Amniotic epithelial cell (primary cell): ENCODE measurements around the gene TMEM259.

Experiments
- DNase-seq: peaks from one replicate; pipeline ENCODE4 v3.0.0-alpha.2; 2010; ENCODE audit warnings: low read depth

TMEM259 gene

DNA sequence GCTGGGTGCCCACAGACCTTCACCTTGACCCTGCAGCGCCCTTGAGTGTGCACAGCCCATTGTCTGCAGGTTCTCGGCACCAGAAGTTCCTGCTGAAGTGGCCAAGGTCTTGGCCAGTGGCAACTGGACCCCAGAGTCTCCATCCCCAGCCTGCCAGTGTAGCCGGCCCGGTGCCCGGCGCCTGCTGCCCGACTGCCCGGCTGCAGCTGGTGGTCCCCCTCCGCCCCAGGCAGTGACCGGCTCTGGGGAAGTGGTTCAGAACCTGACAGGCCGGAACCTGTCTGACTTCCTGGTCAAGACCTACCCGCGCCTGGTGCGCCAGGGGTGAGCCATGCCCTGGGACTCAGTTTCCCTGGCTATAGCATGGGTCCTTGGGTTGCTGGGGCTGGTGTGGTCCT, 34.1 kb upstream of the TMEM259 start:
- DNase-seq, result no peak

DNA sequence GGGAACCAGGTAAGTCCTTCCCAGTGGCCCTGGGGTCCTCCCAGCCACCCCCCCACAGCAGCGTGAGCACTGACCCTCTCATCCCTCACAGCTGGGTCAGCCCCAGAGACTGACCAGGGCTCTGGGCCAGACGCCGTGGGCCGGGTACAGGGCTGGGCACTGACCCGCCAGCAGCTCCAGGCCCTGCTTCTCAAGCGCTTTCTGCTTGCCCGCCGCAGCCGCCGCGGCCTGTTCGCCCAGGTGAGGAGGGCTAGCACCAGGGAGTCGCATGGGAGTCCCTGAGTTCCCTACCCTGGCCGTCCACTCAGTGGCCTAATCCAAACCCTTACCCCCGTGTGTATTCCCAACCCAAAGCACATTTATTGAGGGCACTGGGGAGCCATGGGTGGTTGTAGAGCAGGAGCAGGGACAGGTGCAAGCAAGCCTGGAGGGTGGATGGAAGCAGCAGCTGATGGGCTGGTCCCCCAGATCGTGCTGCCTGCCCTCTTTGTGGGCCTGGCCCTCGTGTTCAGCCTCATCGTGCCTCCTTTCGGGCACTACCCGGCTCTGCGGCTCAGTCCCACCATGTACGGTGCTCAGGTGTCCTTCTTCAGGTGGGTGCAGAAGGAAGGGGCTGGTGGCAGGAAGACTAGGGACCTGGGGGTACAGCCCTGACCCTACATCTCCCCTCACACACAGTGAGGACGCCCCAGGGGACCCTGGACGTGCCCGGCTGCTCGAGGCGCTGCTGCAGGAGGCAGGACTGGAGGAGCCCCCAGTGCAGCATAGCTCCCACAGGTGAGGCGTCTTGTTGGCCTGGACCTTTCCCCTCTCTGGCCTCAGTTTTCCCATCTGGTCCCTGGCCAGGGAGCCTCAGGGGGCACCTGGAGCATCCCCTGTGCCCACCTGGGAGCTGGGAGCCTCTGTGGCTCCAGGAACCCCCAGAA, 33.4 kb upstream of the TMEM259 start:
- no peak for DNase-seq

DNA sequence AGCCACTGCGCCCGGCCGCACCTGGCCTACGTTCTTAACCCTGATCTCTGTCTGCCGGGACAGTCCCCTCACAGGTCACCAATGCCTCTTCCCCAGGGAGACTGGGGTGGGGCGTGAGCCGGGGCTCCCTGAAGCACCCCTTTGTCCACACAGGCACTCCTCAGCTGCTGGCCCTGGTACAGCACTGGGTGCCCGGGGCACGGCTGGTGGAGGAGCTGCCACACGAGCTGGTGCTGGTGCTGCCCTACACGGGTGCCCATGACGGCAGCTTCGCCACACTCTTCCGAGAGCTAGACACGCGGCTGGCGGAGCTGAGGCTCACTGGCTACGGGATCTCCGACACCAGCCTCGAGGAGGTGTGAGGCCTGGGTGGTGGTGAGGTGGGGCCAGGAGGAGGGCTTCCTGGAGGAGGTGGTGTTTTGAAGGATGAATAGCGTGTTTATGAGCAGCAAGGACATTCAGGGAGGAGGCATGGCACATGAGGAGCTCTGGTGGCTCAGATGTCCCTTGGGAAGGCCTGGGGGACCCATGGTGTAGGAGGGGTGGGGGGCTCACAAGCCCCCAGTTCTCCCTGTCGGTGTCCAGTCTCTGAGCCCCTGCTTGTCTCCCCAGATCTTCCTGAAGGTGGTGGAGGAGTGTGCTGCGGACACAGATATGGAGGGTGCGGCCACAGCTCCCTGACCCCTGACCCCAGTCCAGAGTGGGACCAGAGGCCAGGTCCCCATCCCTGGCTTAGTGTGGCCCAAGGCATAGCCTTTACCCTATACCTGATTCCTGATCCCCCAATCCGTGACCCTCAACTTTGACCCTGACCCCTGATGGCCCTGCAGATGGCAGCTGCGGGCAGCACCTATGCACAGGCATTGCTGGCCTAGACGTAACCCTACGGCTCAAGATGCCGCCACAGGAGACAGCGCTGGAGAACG, 32.5 kb upstream of the TMEM259 start:
- no peak for DNase-seq

DNA sequence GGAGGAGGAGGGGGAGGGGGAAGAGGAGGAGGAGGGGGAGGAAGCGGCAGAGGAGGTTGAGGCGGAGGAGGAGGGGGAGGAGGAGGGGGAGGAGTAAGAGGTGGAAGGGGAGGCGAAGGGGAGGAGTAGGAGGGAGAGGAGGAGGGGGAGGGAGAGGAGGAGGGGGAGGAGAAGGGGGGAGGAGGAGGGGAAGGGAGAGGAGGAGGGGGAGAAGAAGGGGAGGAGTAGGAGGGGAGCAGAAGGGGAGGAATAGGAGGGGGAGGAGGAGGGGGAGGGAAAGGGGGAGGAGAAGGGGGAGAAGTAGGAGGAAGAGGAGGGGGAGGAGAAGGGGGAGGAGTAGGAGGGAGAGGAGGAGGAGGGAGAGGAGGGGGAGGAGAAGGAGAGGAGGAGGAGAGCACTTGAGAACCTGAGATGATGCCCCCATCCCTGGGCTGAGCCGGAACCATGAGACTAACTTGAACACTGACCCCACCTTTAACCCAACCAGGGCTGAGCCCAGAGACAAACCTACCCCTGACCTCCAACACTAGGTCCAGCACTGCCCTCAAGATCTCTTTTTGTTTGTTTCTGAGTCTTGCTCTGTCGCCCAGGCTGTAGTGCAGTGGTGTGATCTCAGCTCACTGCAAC, 31.5 kb upstream of the TMEM259 start:
- no peak for DNase-seq

DNA sequence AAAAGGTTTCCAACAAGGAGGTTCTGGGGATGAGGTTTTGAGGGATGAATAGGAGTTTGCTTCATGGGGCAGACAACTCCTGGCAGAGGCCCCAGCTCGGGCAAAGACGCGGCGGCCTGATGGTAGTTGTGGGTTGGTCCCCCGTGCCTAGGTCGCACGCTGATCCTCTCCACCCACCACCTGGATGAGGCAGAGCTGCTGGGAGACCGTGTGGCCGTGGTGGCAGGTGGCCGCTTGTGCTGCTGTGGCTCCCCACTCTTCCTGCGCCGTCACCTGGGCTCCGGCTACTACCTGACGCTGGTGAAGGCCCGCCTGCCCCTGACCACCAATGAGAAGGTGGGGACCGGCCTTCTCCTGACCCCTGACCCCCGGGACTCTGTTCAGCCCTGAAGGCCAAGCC, 30.9 kb upstream of the TMEM259 start:
- DNase-seq, result no peak

DNA sequence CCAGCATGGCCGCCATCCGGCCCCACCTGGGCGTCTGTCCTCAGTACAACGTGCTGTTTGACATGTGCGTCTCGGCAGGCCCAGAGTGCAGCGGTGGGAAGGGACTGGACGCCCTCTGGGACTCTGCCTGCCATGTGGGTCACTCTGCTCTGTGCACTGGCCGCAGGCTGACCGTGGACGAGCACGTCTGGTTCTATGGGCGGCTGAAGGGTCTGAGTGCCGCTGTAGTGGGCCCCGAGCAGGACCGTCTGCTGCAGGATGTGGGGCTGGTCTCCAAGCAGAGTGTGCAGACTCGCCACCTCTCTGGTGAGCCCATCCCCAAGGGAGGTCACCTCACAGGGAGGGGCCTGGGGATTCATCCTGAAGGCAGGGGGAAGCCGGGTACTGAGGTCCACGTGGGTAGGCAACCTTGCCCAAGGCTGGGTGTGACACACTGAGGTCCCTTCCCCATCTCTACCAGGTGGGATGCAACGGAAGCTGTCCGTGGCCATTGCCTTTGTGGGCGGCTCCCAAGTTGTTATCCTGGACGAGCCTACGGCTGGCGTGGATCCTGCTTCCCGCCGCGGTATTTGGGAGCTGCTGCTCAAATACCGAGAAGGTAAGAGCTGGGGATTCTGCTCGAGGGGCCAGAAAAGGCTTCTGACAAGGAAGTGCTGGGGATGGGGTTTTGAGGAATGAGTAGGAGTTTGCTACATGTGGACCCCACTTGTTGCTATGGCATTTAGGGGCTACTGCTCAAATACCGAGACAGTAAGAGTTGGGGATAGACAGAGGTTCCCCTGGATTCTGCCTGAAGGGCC, 30.3 kb upstream of the TMEM259 start:
- no peak for DNase-seq

DNA sequence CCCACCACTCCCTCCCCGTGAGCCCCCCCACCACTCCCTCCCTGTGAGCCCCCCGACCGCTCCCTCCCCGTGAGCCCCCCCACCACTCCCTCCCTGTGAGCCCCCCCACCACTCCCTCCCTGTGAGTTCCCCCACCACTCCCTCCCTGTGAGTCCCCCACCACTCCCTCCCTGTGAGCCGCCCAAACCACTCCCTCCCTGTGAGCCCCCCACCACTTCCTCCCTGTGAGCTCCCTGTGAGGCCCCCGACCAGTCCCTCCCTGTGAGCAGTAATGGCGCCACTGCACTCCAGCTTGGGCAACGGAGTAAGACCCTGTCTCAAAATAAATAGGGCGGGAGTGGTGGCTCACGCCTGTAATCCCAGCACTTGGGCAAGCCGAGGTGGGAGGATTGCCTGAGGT, 28.9 kb upstream of the TMEM259 start:
- no peak for DNase-seq

DNA sequence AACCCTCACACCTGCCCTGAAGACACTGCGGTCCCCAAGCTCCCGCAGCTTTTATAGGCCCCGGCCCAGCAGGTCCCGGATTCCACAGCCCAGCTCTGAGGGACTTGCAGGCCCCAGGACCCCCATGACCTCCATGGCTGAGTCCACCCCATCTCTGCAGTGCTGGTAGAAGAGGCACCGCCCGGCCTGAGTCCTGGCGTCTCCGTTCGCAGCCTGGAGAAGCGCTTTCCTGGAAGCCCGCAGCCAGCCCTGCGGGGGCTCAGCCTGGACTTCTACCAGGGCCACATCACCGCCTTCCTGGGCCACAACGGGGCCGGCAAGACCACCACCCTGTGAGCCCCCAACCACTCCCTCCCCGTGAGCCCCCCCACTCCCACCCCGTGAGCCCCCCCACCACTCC, 28.2 kb upstream of the TMEM259 start:
- DNase-seq, result no peak

DNA sequence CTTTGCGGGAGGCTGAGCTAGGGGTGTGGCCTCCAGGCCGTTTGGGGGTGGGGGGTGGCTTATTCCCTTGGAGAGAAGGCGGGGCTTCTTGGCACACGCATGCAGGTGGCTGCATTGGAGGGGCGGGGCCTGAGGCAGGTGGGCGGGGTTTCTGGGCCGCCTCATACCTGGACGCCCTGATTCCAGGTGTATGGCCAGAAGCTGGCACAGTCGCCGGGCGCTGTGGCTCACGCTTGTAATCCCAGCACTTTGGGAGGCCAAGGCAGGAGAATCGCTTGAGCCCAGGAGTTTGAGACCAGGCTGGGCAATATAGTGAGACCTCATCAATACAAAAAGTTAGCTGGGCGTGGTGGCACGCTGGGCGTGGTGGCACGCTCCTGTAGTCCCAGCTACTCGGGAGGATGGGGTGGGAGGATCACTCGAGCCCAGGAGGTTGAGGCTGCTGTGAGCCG, 26.8 kb upstream of the TMEM259 start:
- DNase-seq, result no peak

DNA sequence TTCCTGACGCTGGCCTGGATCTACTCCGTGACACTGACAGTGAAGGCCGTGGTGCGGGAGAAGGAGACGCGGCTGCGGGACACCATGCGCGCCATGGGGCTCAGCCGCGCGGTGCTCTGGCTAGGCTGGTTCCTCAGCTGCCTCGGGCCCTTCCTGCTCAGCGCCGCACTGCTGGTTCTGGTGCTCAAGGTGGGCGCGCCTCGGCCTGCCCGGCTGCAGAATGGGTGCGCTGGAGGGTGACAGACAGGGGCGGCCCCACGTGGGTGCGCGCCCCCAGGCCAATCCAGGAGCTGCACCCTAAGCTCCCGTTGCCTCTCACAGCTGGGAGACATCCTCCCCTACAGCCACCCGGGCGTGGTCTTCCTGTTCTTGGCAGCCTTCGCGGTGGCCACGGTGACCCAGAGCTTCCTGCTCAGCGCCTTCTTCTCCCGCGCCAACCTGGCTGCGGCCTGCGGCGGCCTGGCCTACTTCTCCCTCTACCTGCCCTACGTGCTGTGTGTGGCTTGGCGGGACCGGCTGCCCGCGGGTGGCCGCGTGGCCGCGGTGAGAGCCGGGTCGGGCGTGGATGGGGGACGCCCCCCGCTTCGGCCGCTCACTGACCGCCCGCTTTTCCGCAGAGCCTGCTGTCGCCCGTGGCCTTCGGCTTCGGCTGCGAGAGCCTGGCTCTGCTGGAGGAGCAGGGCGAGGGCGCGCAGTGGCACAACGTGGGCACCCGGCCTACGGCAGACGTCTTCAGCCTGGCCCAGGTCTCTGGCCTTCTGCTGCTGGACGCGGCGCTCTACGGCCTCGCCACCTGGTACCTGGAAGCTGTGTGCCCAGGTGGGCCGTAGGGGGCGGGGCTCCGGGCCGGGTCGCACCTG, 26.1 kb upstream of the TMEM259 start:
- no peak for DNase-seq

DNA sequence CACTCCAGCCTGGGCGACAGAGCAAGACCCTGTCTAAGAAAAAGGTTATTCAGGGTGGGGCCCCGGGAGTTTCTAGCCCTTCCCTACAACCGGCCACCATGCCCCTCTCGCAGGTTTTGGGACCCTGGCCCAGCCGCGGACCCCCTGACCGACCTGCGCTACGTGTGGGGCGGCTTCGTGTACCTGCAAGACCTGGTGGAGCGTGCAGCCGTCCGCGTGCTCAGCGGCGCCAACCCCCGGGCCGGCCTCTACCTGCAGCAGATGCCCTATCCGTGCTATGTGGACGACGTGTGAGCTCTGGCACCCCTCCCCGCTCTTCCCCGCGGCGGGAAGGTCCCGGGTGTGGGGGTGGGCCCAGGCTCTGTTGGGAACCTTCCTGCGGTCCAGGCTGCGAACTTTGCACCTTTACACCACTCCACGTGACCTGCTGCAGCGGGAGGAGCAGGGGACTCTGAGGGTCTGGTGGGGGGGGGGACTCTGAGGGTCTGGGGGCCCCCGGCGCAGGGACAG, 25.2 kb upstream of the TMEM259 start:
- DNase-seq, result no peak

DNA sequence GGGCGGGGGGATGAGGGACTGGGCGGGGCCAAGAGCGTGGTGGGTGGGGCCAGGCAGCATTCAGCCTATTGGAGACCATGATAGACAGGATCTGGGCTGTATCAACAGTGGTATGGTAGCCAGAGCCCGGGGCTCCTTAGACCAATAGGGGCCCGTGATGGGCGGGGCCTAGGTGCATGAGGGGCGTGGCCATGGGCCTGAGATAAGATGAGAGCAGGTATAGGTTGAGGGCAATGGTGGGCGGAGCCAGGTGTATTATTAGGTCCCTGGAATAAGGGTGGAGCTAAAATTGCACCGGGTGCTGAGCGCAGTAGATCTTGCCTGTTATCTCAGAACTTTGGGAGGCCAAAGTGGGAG, 24.3 kb upstream of the TMEM259 start:
- no peak for DNase-seq

DNA sequence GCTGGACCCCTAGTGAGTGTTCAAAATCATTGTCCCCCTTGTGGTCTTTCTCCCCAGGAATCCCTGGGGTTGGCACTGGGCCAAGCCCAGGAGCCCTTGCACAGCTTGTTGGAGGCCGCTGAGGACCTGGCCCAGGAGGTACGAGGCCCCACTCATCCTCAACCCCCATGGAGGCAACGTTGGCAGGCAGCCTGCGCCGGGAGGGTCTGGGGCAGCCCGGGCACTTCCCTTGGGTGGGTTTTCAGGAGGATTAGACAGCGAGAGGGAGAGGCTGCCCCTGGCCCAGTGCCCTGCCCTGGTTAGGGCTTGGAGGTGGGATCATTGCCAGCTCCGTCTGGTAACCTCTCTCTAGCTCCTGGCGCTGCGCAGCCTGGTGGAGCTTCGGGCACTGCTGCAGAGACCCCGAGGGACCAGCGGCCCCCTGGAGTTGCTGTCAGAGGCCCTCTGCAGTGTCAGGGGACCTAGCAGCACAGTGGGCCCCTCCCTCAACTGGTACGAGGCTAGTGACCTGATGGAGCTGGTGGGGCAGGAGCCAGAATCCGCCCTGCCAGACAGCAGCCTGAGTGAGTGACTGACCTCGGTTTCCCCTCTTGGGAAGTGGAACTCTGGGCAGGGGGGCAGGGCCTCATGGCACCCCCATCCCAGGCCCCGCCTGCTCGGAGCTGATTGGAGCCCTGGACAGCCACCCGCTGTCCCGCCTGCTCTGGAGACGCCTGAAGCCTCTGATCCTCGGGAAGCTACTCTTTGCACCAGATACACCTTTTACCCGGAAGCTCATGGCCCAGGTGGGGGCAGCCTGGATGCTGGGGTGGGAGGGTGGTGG, 22.0 kb upstream of the TMEM259 start:
- no peak for DNase-seq

DNA sequence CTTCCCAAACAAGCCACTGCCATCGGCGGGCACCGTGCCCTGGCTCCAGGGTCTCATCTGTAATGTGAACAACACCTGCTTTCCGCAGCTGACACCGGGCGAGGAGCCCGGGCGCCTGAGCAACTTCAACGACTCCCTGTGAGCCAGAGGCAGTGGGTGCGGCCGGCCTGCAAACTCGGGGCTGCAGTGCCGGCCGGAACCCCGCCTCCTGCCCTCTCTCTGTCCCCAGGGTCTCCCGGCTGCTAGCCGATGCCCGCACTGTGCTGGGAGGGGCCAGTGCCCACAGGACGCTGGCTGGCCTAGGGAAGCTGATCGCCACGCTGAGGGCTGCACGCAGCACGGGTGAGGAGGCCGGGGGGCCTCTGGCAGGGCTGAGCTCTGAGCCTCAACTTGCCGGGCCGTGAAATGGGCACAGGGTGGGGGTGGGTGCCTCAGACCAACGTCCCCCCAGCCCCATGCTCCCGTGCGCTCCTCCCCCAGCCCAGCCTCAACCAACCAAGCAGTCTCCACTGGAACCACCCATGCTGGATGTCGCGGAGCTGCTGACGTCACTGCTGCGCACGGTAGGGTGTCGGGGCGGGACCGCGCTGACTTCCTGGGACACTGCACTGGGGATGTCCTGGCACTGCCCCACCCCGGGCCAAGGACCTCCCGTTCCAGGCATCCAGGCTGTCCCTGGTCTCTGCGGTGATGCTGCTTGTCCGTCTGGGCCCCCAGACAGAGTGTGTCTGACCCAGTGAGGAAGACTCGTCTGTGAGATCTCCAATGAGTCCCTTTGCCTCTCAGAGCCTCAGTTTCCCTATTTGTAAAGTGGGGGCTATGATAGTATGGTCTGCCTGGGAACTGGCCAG, 21.1 kb upstream of the TMEM259 start:
- DNase-seq, result no peak

DNA sequence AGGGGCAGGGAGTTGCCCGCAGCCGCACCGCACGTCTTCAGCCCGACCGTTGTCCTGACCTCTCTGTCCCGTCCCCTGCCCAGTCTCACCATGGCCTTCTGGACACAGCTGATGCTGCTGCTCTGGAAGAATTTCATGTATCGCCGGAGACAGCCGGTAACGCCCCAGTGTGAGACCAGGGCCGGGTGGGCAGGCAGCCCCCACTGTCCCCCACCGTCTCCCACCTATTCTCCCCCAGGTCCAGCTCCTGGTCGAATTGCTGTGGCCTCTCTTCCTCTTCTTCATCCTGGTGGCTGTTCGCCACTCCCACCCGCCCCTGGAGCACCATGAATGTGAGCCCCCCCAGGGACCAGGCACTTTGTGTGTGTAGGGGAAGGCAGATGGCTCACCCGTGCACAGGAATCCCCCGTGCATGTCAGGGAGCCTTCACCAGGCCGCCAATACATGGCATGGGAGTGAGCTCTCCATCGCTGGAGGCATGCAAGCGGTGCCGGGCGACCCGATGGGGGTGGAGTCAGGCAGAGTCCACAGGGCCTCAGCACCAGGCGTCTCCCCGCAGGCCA, 20.4 kb upstream of the TMEM259 start:
- no peak for DNase-seq

DNA sequence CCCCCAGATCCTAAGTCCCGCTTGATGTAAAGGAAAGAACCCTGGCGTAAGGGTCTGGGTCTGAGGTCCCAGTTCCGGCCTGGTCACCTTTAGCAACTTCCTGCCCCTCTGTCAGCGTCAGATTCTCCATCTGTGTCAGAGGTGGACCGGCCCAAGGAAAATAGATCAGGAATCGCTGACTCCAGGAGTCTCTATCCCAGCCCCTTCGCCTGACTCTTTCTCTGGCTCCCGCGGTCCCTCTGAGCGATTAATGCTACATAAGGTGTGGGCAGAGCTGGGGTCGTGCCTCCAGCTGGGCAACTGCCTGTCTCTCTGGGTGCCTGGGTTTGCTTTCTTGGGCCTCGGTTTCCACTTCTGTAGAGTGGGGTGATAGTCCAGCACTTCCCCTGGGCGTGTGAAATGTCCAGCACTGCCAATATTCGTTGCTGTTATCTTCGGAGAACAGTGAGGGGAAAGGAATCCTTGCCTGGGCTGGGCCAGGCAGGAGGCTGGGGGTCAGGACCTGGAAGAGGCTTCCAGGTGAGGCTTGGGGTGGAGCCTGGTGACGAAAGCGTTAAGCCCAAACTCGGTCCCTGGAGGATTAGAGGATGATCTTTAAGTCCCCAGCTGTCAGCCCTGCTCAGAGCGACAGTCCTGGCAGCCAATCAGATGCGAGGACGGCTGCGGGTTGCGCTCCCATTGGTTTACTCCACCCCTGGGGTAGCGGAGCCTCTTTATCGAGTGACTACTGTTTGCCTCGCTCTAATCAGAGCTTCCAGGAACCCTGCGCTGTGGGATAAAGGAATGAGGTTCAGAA, 19.8 kb upstream of the TMEM259 start:
- DNase-seq, result peak; percentile 92
